GM12864 (cell line): ENCODE results near the gene ERBB4.

Experiments
- DNase-seq: peaks from one replicate; pipeline ENCODE4 v3.0.0-alpha.2; 2011; ENCODE audit warnings: low read depth
- H3K4me3 ChIP-seq: 2 replicates; pipeline ENCODE4 v1.5.1; 2011; ENCODE audit warnings: mild to moderate bottlenecking, low read depth, low read length, control low read depth
- CTCF ChIP-seq: IDR thresholded peaks from 2 replicates; pipeline ENCODE4 v1.5.1; 2011; ENCODE audit warnings: low read depth, mild to moderate bottlenecking, moderate library complexity, low read length, control low read depth, inconsistent platforms; ENCODE audit errors: missing control alignments

The ERBB4 gene

GRCh38 chr2:212547716-212548454 lies 9.3 kb upstream of the ERBB4 start:
- H3K4me3 ChIP-seq: no peak overlapping the region
- no peak for DNase-seq
- TF ChIP-seq CTCF: no peak

GRCh38 chr2:212546669-212547068 lies 8.1 kb upstream of the ERBB4 start:
- no peak for TF ChIP-seq CTCF
- no peak overlapping the region for H3K4me3 ChIP-seq
- no peak for DNase-seq

- no peak for DNase-seq
- TF ChIP-seq CTCF: no peak
- H3K4me3 ChIP-seq: no peak overlapping the region
Measured at GRCh38 chr2:212540341-212540740, 1.7 kb upstream of the ERBB4 start.

DNA sequence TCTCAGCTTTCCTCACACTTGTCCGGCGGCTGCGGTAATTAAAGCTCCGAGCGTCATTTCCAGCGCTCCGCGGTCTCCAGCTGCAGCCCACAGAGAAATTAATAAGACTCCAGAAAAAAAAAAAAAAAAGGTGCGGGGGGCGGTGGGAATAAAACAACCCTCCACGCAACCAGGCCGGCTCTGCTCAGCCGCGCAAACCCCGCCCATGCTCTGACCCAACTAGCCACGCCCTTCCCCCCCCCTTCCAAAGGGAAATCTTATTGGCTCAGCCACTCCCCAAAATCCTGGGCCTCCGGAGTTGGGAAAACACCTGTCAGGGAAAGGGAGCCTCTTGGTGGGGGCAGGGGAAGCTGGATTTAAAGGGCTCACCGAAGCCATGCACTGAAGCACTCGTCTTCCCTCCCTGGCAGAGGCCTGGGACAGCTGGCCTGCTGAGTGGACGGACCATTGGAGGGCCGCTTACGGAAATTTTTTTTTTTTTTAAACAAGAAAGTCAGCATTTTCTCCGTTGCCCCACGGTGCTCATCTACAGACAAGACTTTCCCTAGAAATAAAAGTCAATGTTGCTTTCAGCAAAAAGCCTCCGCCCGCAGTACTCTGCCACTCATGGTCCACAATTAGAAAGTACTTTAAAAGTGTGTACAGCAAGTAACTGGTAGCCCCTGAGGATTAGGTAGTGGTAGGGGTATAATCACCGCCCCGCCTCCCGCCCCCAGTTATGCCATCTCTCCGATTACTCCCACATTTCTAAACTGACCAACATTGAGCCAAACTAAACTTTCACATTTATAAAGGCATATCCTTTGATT lies 674 bp upstream of the ERBB4 start:
- no peak for TF ChIP-seq CTCF
- DNase-seq: no peak
- peak overlapping the region; percentile 50; the same call in 1 of the 2 replicates for H3K4me3 ChIP-seq

GRCh38 chr2:212537726-212538304 lies 787 bp downstream of the ERBB4 start:
- peak overlapping the region; percentile 31 for H3K4me3 ChIP-seq
- DNase-seq: no peak
- TF ChIP-seq CTCF: no peak

- no peak overlapping the region; the same call in 1 of the 2 replicates for H3K4me3 ChIP-seq
- no peak for TF ChIP-seq CTCF
- no peak for DNase-seq
Measured at GRCh38 chr2:212536817-212537725, 1.5 kb downstream of the ERBB4 start.
